Transverse colon (tissue), 4 donors: Measurements from ENCODE around the gene FBL. TPM values are rescaled to one million over a fixed set of nuclear protein-coding genes. Genes with fewer than 3 reads are reported as not detected.

Source experiments
- DNase-seq: peaks from one replicate; pipeline ENCODE4 v3.0.0-alpha.2; 2019
- H3K27ac ChIP-seq, 4 donors: fragments of 200-600 bp; sonication (generic); 2 replicates each; pipeline ENCODE4 v1.5.1; 2016 to 2018; ENCODE audit warnings: inconsistent platforms in 4 of 4
- H3K27me3 ChIP-seq: fragments of 200-600 bp; sonication (generic); 2 replicates; pipeline ENCODE4 v1.5.1; 2017; ENCODE audit warnings: inconsistent platforms
- H3K36me3 ChIP-seq, 4 donors: fragments of 200-600 bp; sonication (generic); 2 replicates each; pipeline ENCODE4 v1.5.1; 2017 to 2019; ENCODE audit warnings: inconsistent platforms in 4 of 4
- H3K4me1 ChIP-seq, 4 donors: fragments of 200-600 bp; sonication (generic); 2 replicates each; pipeline ENCODE4 v1.5.1; 2017 to 2020; ENCODE audit warnings: inconsistent platforms in 4 of 4
- H3K4me3 ChIP-seq, 4 donors: fragments of 200-600 bp; sonication (generic); 1 replicate in 1 of 4; 2 replicates in 3 of 4; pipeline versions ENCODE4 v1.5.1 to v1.6.1; 2017 to 2019; ENCODE audit warnings: inconsistent platforms in 4 of 4
- H3K9me3 ChIP-seq, 2 donors: fragments of 200-600 bp; sonication (generic); 2 replicates each; pipeline ENCODE4 v1.5.1; 2017 to 2019; ENCODE audit warnings: inconsistent platforms in 2 of 2
- EP300 ChIP-seq: sonication (generic); formaldehyde crosslinking; IDR thresholded peaks from one replicate; pipeline ENCODE4 v1.6.1; 2017; ENCODE audit warnings: antibody characterized with exemption, low read depth
- POLR2A ChIP-seq: fragments of 450-650 bp; IDR thresholded peaks from one replicate; pipeline ENCODE4 v1.6.1; 2016; ENCODE audit warnings: antibody characterized with exemption, mild to moderate bottlenecking, moderate library complexity
- POLR2AphosphoS5 ChIP-seq, 3 donors: sonication (generic); formaldehyde crosslinking; IDR thresholded peaks; one replicate each; pipeline ENCODE4 v1.6.1; 2016; ENCODE audit warnings: antibody characterized with exemption in 3 of 3
- WGBS, 2 donors: methylation state at CpG; one replicate each; pipeline ENCODE4 v1.1.5; 2018; ENCODE audit warnings: low coverage in 1 of 2; 5-methylcytosine and 5-hydroxymethylcytosine counted together
- in situ Hi-C, 4 donors: fragments of 200-750 bp; cut with MboI; loops; one replicate each; pipeline versions ENCODE4 v1.15.0 to v1.15.1; 2017; ENCODE audit warnings: low sequenced_read_pairs in 3 of 4, low pct_ligation_motif_present in 1 of 4, low pct_unique_long_range_greater_than_20kb in 1 of 4
- intact Hi-C: fragments of 100-400 bp; cut with DNase I; formaldehyde crosslinking; loops from one replicate; pipeline ENCODE4 v1.15.1; 2023; ENCODE audit warnings: low total_unique reads
- total RNA-seq, 4 donors: library from RNA; depleted of rRNA; stranded (reverse); fragments of >200 nt; gene quantifications; one replicate each; pipeline ENCODE4 v1.1.0, GENCODE V29; 2016
- TF ChIP-seq, protein P1 (sequence below), 5 experiments: fragments of 200-600 bp in 3 of 5; fragments of 450-650 bp in 2 of 5; sonication (generic) in 3 of 5; IDR thresholded peaks; 1 replicate in 2 of 5; 2 replicates in 3 of 5; pipeline ENCODE4 v1.5.1; 2016 to 2017; ENCODE audit warnings: antibody characterized with exemption in 5 of 5, inconsistent platforms in 3 of 5, mild to moderate bottlenecking in 2 of 5, moderate library complexity in 1 of 5

FBL gene
- total RNA-seq, 4 donors from 2014 or later = 20.6 to 107 (median 62.6) TPM

DNA sequence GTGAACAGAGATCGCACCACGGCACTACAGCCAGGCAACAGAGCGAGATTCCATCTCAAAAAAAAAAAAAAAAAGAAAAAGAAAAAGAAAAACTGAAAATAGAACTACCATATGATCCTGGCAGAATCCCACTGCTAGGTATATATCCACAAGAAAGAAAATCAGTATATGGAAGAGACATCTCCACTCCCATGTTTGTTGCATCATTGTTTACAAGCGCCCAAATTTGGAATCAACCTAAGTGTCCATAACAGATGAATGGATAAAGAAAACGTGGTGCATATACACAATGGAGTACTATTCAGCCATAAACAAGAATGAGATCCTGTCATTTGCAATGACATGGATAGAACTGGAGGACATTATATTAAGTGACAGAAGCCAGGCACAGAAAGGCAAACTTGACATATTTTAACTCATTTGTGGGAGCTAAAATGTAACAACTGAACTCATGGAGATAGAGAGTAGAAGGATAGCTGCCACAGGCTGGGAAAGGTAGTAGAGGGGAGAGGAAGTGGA lies 38.3 kb downstream of the FBL start:
- in situ Hi-C loops = no loop called here
- Histone ChIP-seq H3K27me3 (peaks cover 7% of the 10 kb centered on the region), H3K9me3 (no peaks in the 10 kb centered on the region), H3K27ac (no peak overlapping the region), H3K4me3 (no peak overlapping the region), H3K4me1 (no peaks in the 10 kb centered on the region), H3K36me3 (no peaks in the 10 kb centered on the region)
- WGBS, 2 donors = 49 to 81% methylated on average over 2 to 5 of the region's 5 CpGs
- no peak for DNase-seq
- TF ChIP-seq, protein P1, sequence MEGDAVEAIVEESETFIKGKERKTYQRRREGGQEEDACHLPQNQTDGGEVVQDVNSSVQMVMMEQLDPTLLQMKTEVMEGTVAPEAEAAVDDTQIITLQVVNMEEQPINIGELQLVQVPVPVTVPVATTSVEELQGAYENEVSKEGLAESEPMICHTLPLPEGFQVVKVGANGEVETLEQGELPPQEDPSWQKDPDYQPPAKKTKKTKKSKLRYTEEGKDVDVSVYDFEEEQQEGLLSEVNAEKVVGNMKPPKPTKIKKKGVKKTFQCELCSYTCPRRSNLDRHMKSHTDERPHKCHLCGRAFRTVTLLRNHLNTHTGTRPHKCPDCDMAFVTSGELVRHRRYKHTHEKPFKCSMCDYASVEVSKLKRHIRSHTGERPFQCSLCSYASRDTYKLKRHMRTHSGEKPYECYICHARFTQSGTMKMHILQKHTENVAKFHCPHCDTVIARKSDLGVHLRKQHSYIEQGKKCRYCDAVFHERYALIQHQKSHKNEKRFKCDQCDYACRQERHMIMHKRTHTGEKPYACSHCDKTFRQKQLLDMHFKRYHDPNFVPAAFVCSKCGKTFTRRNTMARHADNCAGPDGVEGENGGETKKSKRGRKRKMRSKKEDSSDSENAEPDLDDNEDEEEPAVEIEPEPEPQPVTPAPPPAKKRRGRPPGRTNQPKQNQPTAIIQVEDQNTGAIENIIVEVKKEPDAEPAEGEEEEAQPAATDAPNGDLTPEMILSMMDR (IDR thresholded peaks at IDR 0.05) = no peak
- TF ChIP-seq POLR2AphosphoS5 (IDR thresholded peaks at IDR 0.05) (no peak), EP300 (no peak)
- intact Hi-C loops = no loop called here

DNA sequence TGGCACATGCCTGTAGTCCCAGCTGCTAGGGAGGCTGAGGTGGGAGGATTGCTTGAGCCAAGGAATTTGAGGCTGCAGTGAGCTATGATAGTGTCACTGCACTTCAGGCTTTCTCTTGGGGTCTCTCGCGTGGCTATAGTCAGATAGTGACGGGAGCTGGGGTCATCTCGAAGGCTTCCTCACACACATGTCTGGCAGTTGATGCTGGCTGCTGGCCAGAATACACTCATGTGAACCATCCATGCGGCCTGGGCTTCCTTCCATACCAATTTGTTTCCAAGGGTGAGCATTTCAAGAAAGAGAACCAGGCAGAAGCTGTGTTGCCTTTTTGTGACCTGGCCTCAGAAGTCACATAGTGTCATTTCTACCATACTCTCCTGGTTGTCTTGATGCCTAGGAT lies 41.1 kb downstream of the FBL start:
- Histone ChIP-seq H3K4me1 (no peaks in the 10 kb centered on the region), H3K9me3 (no peaks in the 10 kb centered on the region), H3K36me3 (no peaks in the 10 kb centered on the region), H3K27me3 (peaks cover 9% of the 10 kb centered on the region), H3K4me3 (no peak overlapping the region), H3K27ac (no peak overlapping the region)
- WGBS, 2 donors = 62% methylated on average over 5 of the region's 5 CpGs; no CpG with 5 or more reads in 1 of the 2 donors
- TF ChIP-seq POLR2AphosphoS5 (IDR thresholded peaks at IDR 0.05) = no peak
- TF ChIP-seq, protein P1 (IDR thresholded peaks at IDR 0.05) = no peak
- no peak for TF ChIP-seq EP300
- TF ChIP-seq POLR2A = no peak
- DNase-seq = no peak
- in situ Hi-C loops (no loop called here), intact Hi-C loops (no loop called here)

DNA sequence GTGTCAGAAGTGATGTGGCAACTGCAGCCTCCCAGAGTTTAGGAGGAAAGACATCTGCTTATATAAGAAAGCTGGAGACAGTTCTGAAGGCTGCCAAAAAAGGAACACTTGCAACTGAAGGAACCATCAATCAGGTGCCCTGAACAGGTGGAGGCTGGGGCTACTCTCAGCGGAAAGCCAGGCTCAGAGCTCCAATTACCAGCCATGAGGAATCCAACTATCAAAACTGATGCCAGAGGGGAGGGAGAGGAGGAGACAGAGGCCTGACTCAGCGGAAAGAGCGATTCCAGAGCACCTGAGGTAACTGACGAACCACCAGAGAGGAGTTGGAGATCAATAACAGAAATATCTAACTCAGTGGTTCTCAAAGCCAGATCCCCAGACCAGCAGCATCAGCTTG lies 43.2 kb downstream of the FBL start:
- 25 to 26% methylated on average over 1 to 4 of the region's 4 CpGs for WGBS, 2 donors
- H3K4me3 ChIP-seq = no peak overlapping the region
- intact Hi-C loops = no loop called here
- H3K9me3 ChIP-seq = no peaks in the 10 kb centered on the region
- DNase-seq = no peak
- in situ Hi-C loops = no loop called here
- peaks cover 11% of the 10 kb centered on the region for H3K27me3 ChIP-seq
- no peaks in the 10 kb centered on the region for H3K4me1 ChIP-seq
- H3K36me3 ChIP-seq = no peaks in the 10 kb centered on the region
- TF ChIP-seq POLR2A (no peak), EP300 (no peak), POLR2AphosphoS5 (IDR thresholded peaks at IDR 0.05) (no peak)
- TF ChIP-seq, protein P1 (IDR thresholded peaks at IDR 0.05) = no peak
- no peak overlapping the region for H3K27ac ChIP-seq

DNA sequence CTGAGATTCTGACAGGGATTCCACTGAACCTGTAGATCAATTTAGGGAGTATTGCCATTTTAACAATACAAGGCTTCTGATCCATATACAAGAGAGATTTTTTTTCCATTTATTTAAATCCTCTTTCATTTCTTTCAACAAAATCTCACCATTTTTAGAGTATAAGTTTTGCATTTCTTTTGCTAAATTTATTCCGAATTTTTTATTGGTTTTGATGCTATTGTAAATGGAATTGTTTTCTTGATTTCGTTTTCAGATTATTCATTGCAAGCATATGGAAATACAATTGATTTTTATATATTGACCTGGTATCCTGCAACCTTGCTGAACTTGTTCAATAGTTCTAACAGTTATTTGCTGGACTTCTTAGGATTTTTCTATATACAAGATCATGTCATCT lies 49.1 kb downstream of the FBL start:
- DNase-seq = no peak
- Histone ChIP-seq H3K4me1 (no peaks in the 10 kb centered on the region), H3K27ac (no peak overlapping the region), H3K27me3 (peaks cover 15% of the 10 kb centered on the region), H3K4me3 (no peak overlapping the region), H3K36me3 (no peaks in the 10 kb centered on the region), H3K9me3 (no peaks in the 10 kb centered on the region)
- TF ChIP-seq, protein P1 (IDR thresholded peaks at IDR 0.05) = no peak
- no peak for TF ChIP-seq EP300
- TF ChIP-seq POLR2A = no peak
- TF ChIP-seq POLR2AphosphoS5 (IDR thresholded peaks at IDR 0.05) = no peak
- in situ Hi-C loops (loop anchor here in 2 of 4 donors (10.0 kb wide), 1 partner anchor 48 kb away; the partner anchor contains the start of gene FBL (in 2 of the 2)), intact Hi-C loops (loop anchor here (10.0 kb wide), 1 partner anchor 168 kb away; no protein-coding TSS in a partner anchor)
- 59 to 62% methylated on average over 2 of the region's 2 CpGs for WGBS, 2 donors
